PC-9 (cell line): ENCODE measurements around the gene C19orf18. TPM values are rescaled to one million over a fixed set of nuclear protein-coding genes. Genes with fewer than 3 reads are reported as not detected.

Experiments
- BruUV-seq: library from RNA; stranded (reverse); fragments of 400-500 nt; replicated peaks from 2 replicates; lab custom pipeline; 2021; lab: Mats Ljungman, UMichigan
- CTCF ChIA-PET: fragments of 300-600 bp; sonication (Branson Sonifier 250); formaldehyde crosslinking; loops from one replicate; lab custom pipeline; 2022; ENCODE audit warnings: antibody characterized with exemption; lab: Charles Lee
- POLR2A ChIA-PET: fragments of 300-600 bp; sonication (Branson Sonifier 250); formaldehyde crosslinking; loops from one replicate; lab custom pipeline; 2022; ENCODE audit warnings: antibody characterized with exemption; ENCODE audit not compliant: unreplicated experiment; lab: Charles Lee
- DNase-seq, 2 experiments: peaks; one replicate each; pipeline versions ENCODE4 v3.0.0 to v3.0.0-alpha.2; 2015 to 2022; ENCODE audit warnings: mixed read lengths in 1 of 2
- H2AFZ ChIP-seq: fragments of 200-600 bp; sonication (generic); 2 replicates; pipeline ENCODE4 v1.8.1; 2017; ENCODE audit warnings: antibody characterized with exemption
- H3F3A ChIP-seq: fragments of 200-600 bp; sonication (generic); 2 replicates; pipeline ENCODE4 v1.8.1; 2017; ENCODE audit warnings: antibody characterized with exemption, mild to moderate bottlenecking, low read depth; ENCODE audit not compliant: insufficient read depth
- H3K27ac ChIP-seq: fragments of 200-600 bp; sonication (generic); 2 replicates; pipeline ENCODE4 v1.6.1; 2016; ENCODE audit warnings: mixed run types
- H3K27me3 ChIP-seq: fragments of 200-600 bp; sonication (generic); 2 replicates; pipeline ENCODE4 v1.6.1; 2016; ENCODE audit warnings: low read depth, mixed run types; ENCODE audit not compliant: insufficient read depth
- H3K36me3 ChIP-seq: fragments of 200-600 bp; sonication (generic); 2 replicates; pipeline ENCODE4 v1.6.1; 2016; ENCODE audit warnings: low read depth, mixed run types
- H3K4me1 ChIP-seq: fragments of 200-600 bp; sonication (generic); replicated peaks from 2 replicates; pipeline ENCODE4 v1.6.1; 2016; ENCODE audit warnings: mixed run types; ENCODE audit not compliant: insufficient read depth
- H3K4me2 ChIP-seq: fragments of 200-600 bp; sonication (generic); 2 replicates; pipeline ENCODE4 v1.6.1; 2017; ENCODE audit warnings: mixed run types
- H3K4me3 ChIP-seq: fragments of 200-600 bp; sonication (generic); 2 replicates; pipeline ENCODE4 v1.6.1; 2016; ENCODE audit warnings: mixed run types
- H3K79me2 ChIP-seq: fragments of 200-600 bp; sonication (generic); 2 replicates; pipeline ENCODE4 v1.6.1; 2017; ENCODE audit warnings: low read depth, mixed run types
- H3K9me2 ChIP-seq: fragments of 200-600 bp; sonication (generic); 2 replicates; pipeline ENCODE4 v1.8.1; 2017; ENCODE audit warnings: mild to moderate bottlenecking; ENCODE audit not compliant: insufficient read depth
- H3K9me3 ChIP-seq: fragments of 200-600 bp; sonication (generic); 2 replicates; pipeline ENCODE4 v1.8.1; 2016; ENCODE audit warnings: low read depth; ENCODE audit not compliant: insufficient read depth
- H4K20me1 ChIP-seq: fragments of 200-600 bp; sonication (generic); 2 replicates; pipeline ENCODE4 v1.8.1; 2017; ENCODE audit not compliant: insufficient read depth
- CTCF ChIP-seq: fragments of 200-600 bp; sonication (generic); conservative IDR thresholded peaks from 2 replicates; pipeline ENCODE4 v1.6.1; 2017; ENCODE audit warnings: mixed run types, antibody characterized with exemption, mild to moderate bottlenecking, moderate library complexity
- EZH2 ChIP-seq: fragments of 200-600 bp; sonication (generic); IDR thresholded peaks from 2 replicates; pipeline ENCODE4 v1.8.0; 2017; ENCODE audit warnings: antibody characterized with exemption, low read depth
- intact Hi-C: fragments of 100-400 bp; cut with micrococcal nuclease; formaldehyde crosslinking; loops from one replicate; pipeline ENCODE4 v1.10.0; 2022; ENCODE audit not compliant: unreplicated experiment
- total RNA-seq: library from RNA; stranded (reverse); gene quantifications from 2 replicates; pipeline ENCODE4 v1.2.3, GENCODE V29; 2021

Gene C19orf18
- total RNA-seq, 1 experiment from 2014 or later = not detected

DNA sequence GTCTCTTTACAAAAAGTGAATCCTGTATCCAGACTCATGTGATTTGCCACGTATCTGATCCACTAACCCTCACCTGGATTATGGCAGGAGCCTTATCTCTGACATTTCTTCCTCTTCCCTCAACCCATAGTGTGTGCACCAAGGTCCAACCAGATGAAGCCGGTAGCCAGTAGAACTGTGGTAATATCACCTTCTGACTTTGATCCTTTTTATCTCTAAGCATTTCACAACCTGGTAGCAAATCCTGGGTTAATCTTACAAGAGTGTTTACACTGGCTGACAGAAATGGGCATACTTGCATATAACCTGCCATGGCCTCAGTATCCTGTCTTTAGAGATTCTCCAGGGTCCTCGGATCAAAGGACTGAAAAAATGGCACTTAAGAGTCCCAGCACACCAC is 59.8 kb downstream of the C19orf18 start:
- intact Hi-C loops = no loop called here
- no peaks in the 10 kb centered on the region for H4K20me1 ChIP-seq
- H3K4me3 ChIP-seq = peak overlapping the region; percentile 63; the same call in 1 of the 2 replicates
- H3K9me2 ChIP-seq = no peaks in the 10 kb centered on the region
- POLR2A ChIA-PET = no interaction called here
- no peak for DNase-seq
- H3K27ac ChIP-seq = no peak overlapping the region
- peaks cover 18% of the 10 kb centered on the region for H3K79me2 ChIP-seq
- CTCF ChIA-PET = interaction anchor here (0.7 kb wide), 1 partner anchor 11 kb away, joined by 24 read pairs; no protein-coding TSS in a partner anchor
- TF ChIP-seq EZH2 = no peak
- TF ChIP-seq CTCF = no peak
- H3K27me3 ChIP-seq = no peaks in the 10 kb centered on the region
- no peak overlapping the region for H2AFZ ChIP-seq
- no peak overlapping the region for H3K4me2 ChIP-seq
- peaks cover 30% of the 10 kb centered on the region for H3K36me3 ChIP-seq
- H3K9me3 ChIP-seq = peaks cover 34% of the 10 kb centered on the region
- no TSS peak for BruUV-seq
- no peaks in the 10 kb centered on the region for H3F3A ChIP-seq
- 0 out of 2 replicates have a peak, but pooled peaks cover 7% of the 10 kb centered on the region for H3K4me1 ChIP-seq

Other genes starting within 250 kb of the C19orf18 start
- gene ZNF671, start 246.9 kb downstream of the C19orf18 start, total RNA-seq = 0.83 and 1.4 TPM in 2 replicates
- 16.9 and 17.8 TPM in 2 replicates for gene ZNF776, start 227.7 kb downstream of the C19orf18 start, total RNA-seq
- 19.0 and 21.3 TPM in 2 replicates for gene ZNF586, start 204.9 kb downstream of the C19orf18 start, total RNA-seq
- gene ZNF552, start 159.6 kb downstream of the C19orf18 start, total RNA-seq = 14.3 and 15.1 TPM in 2 replicates
- 21.2 and 25.2 TPM in 2 replicates for gene ZNF587B, start 144.2 kb downstream of the C19orf18 start, total RNA-seq
- 62.2 and 68.0 TPM in 2 replicates for gene ZNF587, start 124.7 kb downstream of the C19orf18 start, total RNA-seq
- 8.6 and 12.2 TPM in 2 replicates for gene ZNF814, start 85.5 kb downstream of the C19orf18 start, total RNA-seq
- gene ZNF417, start 57.9 kb downstream of the C19orf18 start, total RNA-seq = 16.1 and 19.6 TPM in 2 replicates
- 4.8 and 7.5 TPM in 2 replicates for gene ZNF418, start 39.1 kb downstream of the C19orf18 start, total RNA-seq
- gene ZNF256, start 26.8 kb downstream of the C19orf18 start, total RNA-seq = 6.3 and 6.4 TPM in 2 replicates
- gene ZNF606, start 28.3 kb upstream of the C19orf18 start, total RNA-seq = 16.3 and 21.6 TPM in 2 replicates
- not detected in 2 replicates for gene ZSCAN1, start 59.5 kb upstream of the C19orf18 start, total RNA-seq
- 0.15 TPM in 1 of 2 replicates, not detected in the other for gene ZNF135, start 84.7 kb upstream of the C19orf18 start, total RNA-seq
- 76.3 and 90.5 TPM in 2 replicates for gene ZSCAN18, start 123.7 kb upstream of the C19orf18 start, total RNA-seq
- 10.6 and 16.1 TPM in 2 replicates for gene ZNF329, start 176.3 kb upstream of the C19orf18 start, total RNA-seq
- gene ZNF274, start 208.5 kb upstream of the C19orf18 start, total RNA-seq = 34.3 and 36.4 TPM in 2 replicates